B cell (primary cell): ENCODE data around the gene EIF4E2. TPM values are rescaled to one million over a fixed set of nuclear protein-coding genes. Genes with fewer than 3 reads are reported as not detected.

Experiments used
- ATAC-seq: fragments of 200-7000 bp; cut with Tn5 transposase; one replicate; pipeline ENCODE4 v1.10.0; 2021; ENCODE audit warnings: low read depth, mild to moderate bottlenecking, moderate number of reproducible peaks, moderate library complexity
- CTCF ChIA-PET: fragments of 350-600 bp; sonication (Branson Sonifier 250); formaldehyde crosslinking; loops from one replicate; lab custom pipeline; 2021; ENCODE audit warnings: antibody characterized with exemption, inconsistent platforms; lab: Charles Lee
- POLR2A ChIA-PET: fragments of 350-600 bp; sonication (Branson Sonifier 250); formaldehyde crosslinking; loops from one replicate; lab custom pipeline; 2021; ENCODE audit warnings: antibody characterized with exemption; lab: Charles Lee
- DNase-seq: peaks from one replicate; pipeline ENCODE4 v3.0.0; 2013
- H2AFZ ChIP-seq: 2 replicates; pipeline ENCODE4 v1.6.1; 2012; ENCODE audit warnings: mild to moderate bottlenecking, low read depth, low read length; ENCODE audit not compliant: insufficient read depth, poor library complexity, severe bottlenecking
- H3K27ac ChIP-seq, 2 donors: 1 replicate in 1 of 2; 2 replicates in 1 of 2; pipeline ENCODE4 v1.5.1; 2012 to 2013; ENCODE audit warnings: low read length in 2 of 2, mild to moderate bottlenecking in 2 of 2, moderate library complexity in 1 of 2
- H3K27me3 ChIP-seq, 4 experiments: fragments of 200-600 bp in 1 of 4; sonication (generic) in 1 of 4; replicated peaks in 1 of 4; 1 replicate in 2 of 4; 2 replicates in 2 of 4; pipeline versions ENCODE4 v1.6.1 to v1.7.0; 2013 to 2016; ENCODE audit warnings: low read length in 3 of 4, mild to moderate bottlenecking in 2 of 4, mixed read lengths in 1 of 4, moderate library complexity in 1 of 4; ENCODE audit not compliant: insufficient read depth in 4 of 4, control insufficient read depth in 3 of 4; ENCODE audit errors: control extremely low read depth in 1 of 4
- H3K36me3 ChIP-seq, 2 experiments: replicated peaks in 1 of 2; 1 replicate in 1 of 2; 2 replicates in 1 of 2; pipeline versions ENCODE4 v1.6.1 to v1.7.1; 2013; ENCODE audit warnings: low read length in 1 of 2; ENCODE audit not compliant: insufficient read depth in 2 of 2, control insufficient read depth in 1 of 2; ENCODE audit errors: control extremely low read depth in 1 of 2, extremely low read depth in 1 of 2
- H3K4me1 ChIP-seq, 2 donors: fragments of 200-600 bp in 1 of 2; sonication (generic) in 1 of 2; 1 replicate in 1 of 2; 2 replicates in 1 of 2; pipeline versions ENCODE4 v1.5.1 to v1.6.1; 2013 to 2017; ENCODE audit warnings: low read length in 2 of 2; ENCODE audit not compliant: control insufficient read depth in 2 of 2, insufficient read depth in 2 of 2
- H3K4me2 ChIP-seq: replicated peaks from 2 replicates; pipeline ENCODE3; 2012; ENCODE audit warnings: mild to moderate bottlenecking, low read depth, low read length; ENCODE audit not compliant: poor library complexity, severe bottlenecking
- H3K4me3 ChIP-seq, 5 experiments: fragments of 200-600 bp in 1 of 5; sonication (generic) in 1 of 5; 1 replicate in 3 of 5; 2 replicates in 2 of 5; pipeline versions ENCODE4 v1.5.1 to v1.7.0; 2011 to 2016; ENCODE audit warnings: low read length in 4 of 5, mild to moderate bottlenecking in 4 of 5, low read depth in 2 of 5, control low read depth in 1 of 5, moderate library complexity in 1 of 5; ENCODE audit not compliant: insufficient read depth in 1 of 5; ENCODE audit errors: control extremely low read depth in 1 of 5, extremely low read depth in 1 of 5
- H3K79me2 ChIP-seq: fragments of 200-600 bp; sonication (generic); one replicate; pipeline ENCODE4 v1.6.0; 2016; ENCODE audit warnings: low read length; ENCODE audit not compliant: control insufficient read depth, insufficient read depth
- H3K9ac ChIP-seq: fragments of 200-600 bp; sonication (generic); 2 replicates; pipeline ENCODE4 v1.6.1; 2017; ENCODE audit warnings: mild to moderate bottlenecking, low read length, moderate library complexity
- H3K9me3 ChIP-seq, 3 donors: one replicate each; pipeline versions ENCODE4 v1.6.1 to v1.7.1; 2013; ENCODE audit warnings: low read length in 2 of 3; ENCODE audit not compliant: control insufficient read depth in 2 of 3, insufficient read depth in 1 of 3; ENCODE audit errors: control extremely low read depth in 1 of 3
- H4K20me1 ChIP-seq: 2 replicates; pipeline ENCODE4 v1.6.0; 2012; ENCODE audit warnings: mild to moderate bottlenecking, low read length; ENCODE audit not compliant: insufficient read depth, control insufficient read depth, poor library complexity, severe bottlenecking
- H3K27ac Mint-ChIP-seq: one replicate; pipeline ENCODE4 v1.8.0; 2021; ENCODE audit warnings: mixed read lengths
- H3K27me3 Mint-ChIP-seq: one replicate; pipeline ENCODE4 v1.8.0; 2021; ENCODE audit warnings: mixed read lengths
- H3K4me1 Mint-ChIP-seq: one replicate; pipeline ENCODE4 v1.8.0; 2021; ENCODE audit warnings: mixed read lengths
- H3K4me3 Mint-ChIP-seq: one replicate; pipeline ENCODE4 v1.8.0; 2021; ENCODE audit warnings: mixed read lengths
- H3K9me3 Mint-ChIP-seq: one replicate; pipeline ENCODE4 v1.8.0; 2022; ENCODE audit warnings: mixed read lengths; ENCODE audit not compliant: insufficient read depth
- EZH2 ChIP-seq: IDR thresholded peaks from 2 replicates; pipeline ENCODE4 v1.6.1; 2012; ENCODE audit warnings: borderline replicate concordance, low read depth, mild to moderate bottlenecking, moderate library complexity, low read length; ENCODE audit not compliant: insufficient read depth, poor library complexity, severe bottlenecking
- WGBS: methylation state at CpG from one replicate; pipeline ENCODE4 v1.1.5; 2013; ENCODE audit warnings: missing lambda C conversion rate; ENCODE audit not compliant: insufficient coverage; 5-methylcytosine and 5-hydroxymethylcytosine counted together
- intact Hi-C: fragments of 100-400 bp; cut with micrococcal nuclease; formaldehyde crosslinking; loops from one replicate; pipeline ENCODE4 v1.10.0; 2022
- polyA plus RNA-seq: library from polyadenylated mRNA; depleted of rRNA; stranded (reverse); fragments of >200 nt; gene quantifications from 2 replicates; pipeline ENCODE4 v1.2.3, GENCODE V29; 2012
- total RNA-seq, 2 donors: library from RNA; stranded (reverse); fragments of 120-200 nt in 1 of 2; gene quantifications; 1 replicate in 1 of 2; 2 replicates in 1 of 2; pipeline versions ENCODE4 v1.2.3 to v1.2.4, GENCODE V29; 2013 to 2022
- TF ChIP-seq, protein P1 (sequence below): fragments of 200-600 bp; IDR thresholded peaks from one replicate; pipeline ENCODE4 v1.8.0; 2022; ENCODE audit warnings: antibody characterized with exemption, mild to moderate bottlenecking

EIF4E2 gene
- total and polyA plus RNA-seq, 2 donors (not counting 1 experiment from before 2014, with no cell fraction given), result 17.9 to 67.0 TPM

- Histone ChIP-seq H3K27me3 (peaks cover 0 to 18% (median 9%) of the 10 kb centered on the region in 4 experiments), H2AFZ (no peak overlapping the region), H3K4me3 (no peak overlapping the region), H3K36me3 (no peaks in the 10 kb centered on the region), H4K20me1 (no peaks in the 10 kb centered on the region), H3K27ac (no peak overlapping the region), H3K4me2 (no peak overlapping the region), H3K9ac (no peak overlapping the region), H3K9me3 (peaks cover 0 to 4% (median 0%) of the 10 kb centered on the region in 3 donors), H3K79me2 (no peaks in the 10 kb centered on the region), H3K4me1 (peaks cover 7% of the 10 kb centered on the region in 2 donors)
- no peak overlapping the region for H3K4me3 Mint-ChIP-seq
- TF ChIP-seq, protein P1, sequence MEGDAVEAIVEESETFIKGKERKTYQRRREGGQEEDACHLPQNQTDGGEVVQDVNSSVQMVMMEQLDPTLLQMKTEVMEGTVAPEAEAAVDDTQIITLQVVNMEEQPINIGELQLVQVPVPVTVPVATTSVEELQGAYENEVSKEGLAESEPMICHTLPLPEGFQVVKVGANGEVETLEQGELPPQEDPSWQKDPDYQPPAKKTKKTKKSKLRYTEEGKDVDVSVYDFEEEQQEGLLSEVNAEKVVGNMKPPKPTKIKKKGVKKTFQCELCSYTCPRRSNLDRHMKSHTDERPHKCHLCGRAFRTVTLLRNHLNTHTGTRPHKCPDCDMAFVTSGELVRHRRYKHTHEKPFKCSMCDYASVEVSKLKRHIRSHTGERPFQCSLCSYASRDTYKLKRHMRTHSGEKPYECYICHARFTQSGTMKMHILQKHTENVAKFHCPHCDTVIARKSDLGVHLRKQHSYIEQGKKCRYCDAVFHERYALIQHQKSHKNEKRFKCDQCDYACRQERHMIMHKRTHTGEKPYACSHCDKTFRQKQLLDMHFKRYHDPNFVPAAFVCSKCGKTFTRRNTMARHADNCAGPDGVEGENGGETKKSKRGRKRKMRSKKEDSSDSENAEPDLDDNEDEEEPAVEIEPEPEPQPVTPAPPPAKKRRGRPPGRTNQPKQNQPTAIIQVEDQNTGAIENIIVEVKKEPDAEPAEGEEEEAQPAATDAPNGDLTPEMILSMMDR, result no peak
- no peak for TF ChIP-seq EZH2
- H3K27me3 Mint-ChIP-seq, result peaks cover 40% of the 10 kb centered on the region
- ChIA-PET POLR2A (no interaction called here), CTCF (no interaction called here)
- H3K4me1 Mint-ChIP-seq, result peaks cover 6% of the 10 kb centered on the region
- DNase-seq (no peak), ATAC-seq (no peak)
- no peak overlapping the region for H3K27ac Mint-ChIP-seq
- 60% methylated on average over 9 of the region's 11 CpGs for WGBS
- no peaks in the 10 kb centered on the region for H3K9me3 Mint-ChIP-seq
- intact Hi-C loops, result no loop called here
Measured at GRCh38 chr2:232528746-232529460, 21.6 kb upstream of the EIF4E2 start.

GRCh38 chr2:232529806-232530547 is 20.5 kb upstream of the EIF4E2 start:
- POLR2A ChIA-PET, result no interaction called here

More at GRCh38 chr2:232529806-232530547, 20.5 kb upstream of the EIF4E2 start:
- no peak overlapping the region for H2AFZ ChIP-seq
- H3K27me3 Mint-ChIP-seq, result peaks cover 38% of the 10 kb centered on the region
- no peak overlapping the region for H3K9ac ChIP-seq
- H3K4me1 Mint-ChIP-seq, result peaks cover 2% of the 10 kb centered on the region
- H4K20me1 ChIP-seq, result no peaks in the 10 kb centered on the region
- peaks cover 0 to 9% (median 3%) of the 10 kb centered on the region in 4 experiments for H3K27me3 ChIP-seq
- no peak overlapping the region for H3K27ac Mint-ChIP-seq
- WGBS, result 87% methylated on average over 17 of the region's 17 CpGs
- DNase-seq, result no peak
- H3K9me3 Mint-ChIP-seq, result no peaks in the 10 kb centered on the region
- H3K27ac ChIP-seq, result no peak overlapping the region
- H3K79me2 ChIP-seq, result no peaks in the 10 kb centered on the region
- TF ChIP-seq, protein P1, result no peak
- TF ChIP-seq EZH2, result no peak
- H3K4me2 ChIP-seq, result no peak overlapping the region
- ATAC-seq, result no peak
- intact Hi-C loops, result no loop called here
- no peaks in the 10 kb centered on the region for H3K36me3 ChIP-seq
- no peaks in the 10 kb centered on the region for H3K4me1 ChIP-seq
- no peaks in the 10 kb centered on the region for H3K9me3 ChIP-seq
- CTCF ChIA-PET, result no interaction called here
- H3K4me3 ChIP-seq, result no peak overlapping the region
- H3K4me3 Mint-ChIP-seq, result no peak overlapping the region
